Ramos (cell line): ENCODE results near the gene GLO1.
"Not testable (repeated sequence)": the region's sequence is repeated elsewhere in the genome, so short reads cannot be mapped to it uniquely, and the experiment has no call there.

Experiments
- in situ Hi-C: fragments of 300-500 bp; cut with MboI; formaldehyde crosslinking; loops from one replicate; pipeline ENCODE4 v1.14.3; 2022; ENCODE audit warnings: low sequenced_read_pairs; ENCODE audit not compliant: unreplicated experiment

GLO1 gene

GRCh38 chr6:38708496-38708895 is 5.6 kb upstream of the GLO1 start:
- in situ Hi-C loops, result no loop called here

- in situ Hi-C loops, result no loop called here
These were observed 3.0 kb upstream of the GLO1 start for GRCh38 chr6:38705924-38706323.

GRCh38 chr6:38703949-38704590 is 1.1 kb upstream of the GLO1 start:
- in situ Hi-C loops, result no loop called here

GRCh38 chr6:38701551-38701950 is 1.4 kb downstream of the GLO1 start:
- in situ Hi-C loops, result no loop called here

- in situ Hi-C loops, result not testable (repeated sequence)
These were observed 3.2 kb downstream of the GLO1 start for GRCh38 chr6:38699702-38700101.

- in situ Hi-C loops, result no loop called here
These were observed 5.1 kb downstream of the GLO1 start for GRCh38 chr6:38697846-38698245.

- in situ Hi-C loops, result no loop called here
These were observed 6.6 kb downstream of the GLO1 start for GRCh38 chr6:38696345-38696744.

GRCh38 chr6:38695933-38696332 is 7.0 kb downstream of the GLO1 start:
- in situ Hi-C loops, result no loop called here

GRCh38 chr6:38695227-38695900 is 7.6 kb downstream of the GLO1 start:
- in situ Hi-C loops, result no loop called here

- in situ Hi-C loops, result no loop called here
These were observed 14.3 kb downstream of the GLO1 start for GRCh38 chr6:38688579-38689087.

- in situ Hi-C loops, result no loop called here
These were observed 15.4 kb downstream of the GLO1 start for GRCh38 chr6:38687549-38687948.

GRCh38 chr6:38687043-38687353 is 15.9 kb downstream of the GLO1 start:
- in situ Hi-C loops, result no loop called here

- in situ Hi-C loops, result no loop called here
These were observed 16.5 kb downstream of the GLO1 start for GRCh38 chr6:38686270-38687042.

GRCh38 chr6:38684904-38685303 is 18.0 kb downstream of the GLO1 start:
- in situ Hi-C loops, result no loop called here

- in situ Hi-C loops, result no loop called here
These were observed 18.7 kb downstream of the GLO1 start for GRCh38 chr6:38684237-38684636.

- in situ Hi-C loops, result no loop called here
These were observed 21.1 kb downstream of the GLO1 start for GRCh38 chr6:38681850-38682249.

GRCh38 chr6:38679668-38680067 is 23.3 kb downstream of the GLO1 start:
- in situ Hi-C loops, result no loop called here

- in situ Hi-C loops, result no loop called here
These were observed 24.7 kb downstream of the GLO1 start for GRCh38 chr6:38678178-38678760.

- in situ Hi-C loops, result no loop called here
These were observed 25.9 kb downstream of the GLO1 start for GRCh38 chr6:38676974-38677544.

- in situ Hi-C loops, result no loop called here
These were observed 26.5 kb downstream of the GLO1 start for GRCh38 chr6:38676236-38676973.
